GM19035 (cell line): ENCODE data around the gene SPEG.

Experiments used
- ATAC-seq: cut with Tn5 transposase; IDR thresholded peaks from one replicate; pipeline ENCODE4 v1.9.1; 2021; ENCODE audit not compliant: unreplicated experiment

The SPEG gene

GRCh38 chr2:219475697-219476651 is 41.3 kb downstream of the SPEG start:
- ATAC-seq, result no peak

- no peak for ATAC-seq
Observed at GRCh38 chr2:219476652-219477151, 42.1 kb downstream of the SPEG start.

GRCh38 chr2:219477179-219477578 is 42.5 kb downstream of the SPEG start:
- ATAC-seq, result no peak

GRCh38 chr2:219477815-219478214 is 43.2 kb downstream of the SPEG start:
- no peak for ATAC-seq

GRCh38 chr2:219478916-219479315 is 44.3 kb downstream of the SPEG start:
- no peak for ATAC-seq

- ATAC-seq, result no peak
Observed at GRCh38 chr2:219480004-219480403, 45.4 kb downstream of the SPEG start.

- no peak for ATAC-seq
Observed at GRCh38 chr2:219482674-219483405, 48.2 kb downstream of the SPEG start.

- no peak for ATAC-seq
Observed at GRCh38 chr2:219483451-219484342, 49.1 kb downstream of the SPEG start.

- no peak for ATAC-seq
Observed at GRCh38 chr2:219484343-219485200, 49.9 kb downstream of the SPEG start.

GRCh38 chr2:219485201-219485580 is 50.5 kb downstream of the SPEG start:
- no peak for ATAC-seq

- ATAC-seq, result no peak
Observed at GRCh38 chr2:219486380-219486959, 51.8 kb downstream of the SPEG start.

- no peak for ATAC-seq
Observed at GRCh38 chr2:219488149-219488843, 53.7 kb downstream of the SPEG start.

- no peak for ATAC-seq
Observed at GRCh38 chr2:219488844-219489194, 54.2 kb downstream of the SPEG start.

- no peak for ATAC-seq
Observed at GRCh38 chr2:219489315-219489714, 54.7 kb downstream of the SPEG start.

GRCh38 chr2:219490186-219490585 is 55.5 kb downstream of the SPEG start:
- no peak for ATAC-seq

GRCh38 chr2:219490600-219491130 is 56.0 kb downstream of the SPEG start:
- ATAC-seq, result no peak

GRCh38 chr2:219491278-219491963 is 56.8 kb downstream of the SPEG start:
- ATAC-seq, result no peak

GRCh38 chr2:219492575-219492974 is 57.9 kb downstream of the SPEG start:
- no peak for ATAC-seq
